GDM1 (cell line): ENCODE results near the gene LRRC23.
A peak's percentile ranks its signal among the peaks of the same experiment; 100 is the strongest.

Experiments used
- DNase-seq: peaks from one replicate; lab custom pipeline; 2025; lab: John Stamatoyannopoulos, UW

The LRRC23 gene

DNA sequence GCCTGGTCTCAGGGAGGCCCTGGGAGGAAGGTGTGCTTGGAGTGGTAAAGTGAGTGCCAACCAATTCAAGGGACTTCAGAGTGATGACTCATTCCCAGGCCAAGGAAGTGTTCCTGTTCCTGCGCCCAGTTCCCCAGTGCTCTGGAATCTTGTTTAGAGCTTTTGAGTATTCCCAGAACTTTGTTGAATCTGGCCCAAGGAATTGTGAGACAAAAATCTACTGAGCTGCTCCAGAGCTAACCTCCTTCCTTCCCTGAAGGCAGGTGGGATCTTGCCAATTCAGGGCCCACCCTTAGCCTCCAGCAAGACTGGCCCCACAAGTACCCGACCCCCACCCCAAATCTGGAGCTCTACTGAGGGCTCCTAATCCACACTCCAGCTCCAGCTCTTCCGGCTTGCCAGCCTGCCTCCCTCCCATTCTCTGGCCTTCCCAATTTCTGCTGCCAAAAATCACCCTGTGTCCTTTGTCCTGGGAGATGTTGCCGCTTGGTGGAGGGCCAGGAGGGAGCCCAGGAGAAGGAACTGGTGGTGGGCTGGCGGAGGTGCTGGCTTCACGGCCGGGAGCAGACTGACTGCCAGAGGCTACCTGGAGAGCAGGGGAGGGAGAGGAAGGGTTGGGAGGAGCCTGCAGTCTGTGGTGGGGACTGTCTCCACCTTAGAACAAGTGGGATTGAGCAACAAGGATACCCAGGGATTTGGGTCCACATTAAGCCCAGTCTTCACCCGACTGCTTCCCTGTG, 21.1 kb downstream of the LRRC23 start:
- DNase-seq = no peak

- peak; percentile 61 for DNase-seq
These were observed 22.9 kb downstream of the LRRC23 start, which contains the start of gene ATN1 for GRCh38 chr12:6927379-6928021. Gene ATN1, plus strand, starts transcription at chr12:6927959. Its CDS starts 6,043 bp downstream, at chr12:6934002.

DNA sequence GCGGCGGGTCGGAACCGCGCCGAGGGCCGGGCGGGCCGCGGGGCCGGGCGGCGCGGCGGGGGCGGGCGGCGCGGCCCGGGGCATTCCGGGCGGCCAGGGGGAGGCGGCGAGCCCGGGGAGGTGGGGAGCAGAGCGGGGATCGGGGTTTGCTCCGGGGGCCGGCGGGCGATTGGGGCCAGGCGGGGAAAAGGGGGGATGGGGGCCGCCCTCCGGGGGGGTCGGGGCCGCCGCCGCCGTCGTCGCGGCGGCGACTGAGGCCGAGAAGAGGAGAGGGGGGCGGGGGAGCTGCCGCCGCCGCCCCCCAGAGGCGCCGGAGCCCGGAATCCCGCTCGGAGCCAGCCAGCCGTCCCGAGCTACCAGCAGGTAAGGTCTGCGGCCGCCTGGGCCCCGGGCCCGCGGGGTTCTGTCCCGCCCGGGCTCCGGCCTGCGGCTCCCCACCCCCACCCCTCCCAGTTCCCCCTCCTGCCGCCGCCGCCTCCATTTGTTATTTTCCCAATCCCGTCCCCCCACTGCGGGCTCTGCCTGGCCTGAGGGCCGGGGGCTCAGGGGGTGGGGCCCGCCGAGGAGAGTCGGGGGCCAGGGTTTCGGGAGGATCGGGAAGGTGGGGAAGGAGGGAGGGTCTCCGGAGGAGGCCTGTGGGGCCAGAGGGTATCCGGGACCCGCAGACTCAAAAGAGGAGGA, 23.5 kb downstream of the LRRC23 start:
- DNase-seq = no peak

GRCh38 chr12:6928703-6929407, 24.2 kb downstream of the LRRC23 start:
- no peak for DNase-seq

- DNase-seq = no peak
These were observed 25.1 kb downstream of the LRRC23 start for GRCh38 chr12:6929466-6930452.

GRCh38 chr12:6932766-6933165, 28.1 kb downstream of the LRRC23 start:
- no peak for DNase-seq

DNA sequence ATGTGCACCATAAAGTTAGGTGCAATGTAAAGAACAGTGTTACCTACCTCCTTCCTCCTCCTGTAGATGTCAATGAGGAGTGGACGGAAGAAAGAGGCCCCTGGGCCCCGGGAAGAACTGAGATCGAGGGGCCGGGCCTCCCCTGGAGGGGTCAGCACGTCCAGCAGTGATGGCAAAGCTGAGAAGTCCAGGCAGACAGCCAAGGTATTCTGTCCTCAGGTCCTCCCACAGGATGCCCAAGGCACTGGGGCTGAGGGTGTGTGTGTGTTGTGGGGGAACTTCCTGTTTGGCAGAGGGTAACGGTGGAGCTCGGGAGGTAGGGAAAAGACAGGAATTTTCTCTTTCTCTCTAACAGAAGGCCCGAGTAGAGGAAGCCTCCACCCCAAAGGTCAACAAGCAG, 29.5 kb downstream of the LRRC23 start:
- DNase-seq = no peak

GRCh38 chr12:6935371-6936193, 31.0 kb downstream of the LRRC23 start:
- DNase-seq = no peak

DNA sequence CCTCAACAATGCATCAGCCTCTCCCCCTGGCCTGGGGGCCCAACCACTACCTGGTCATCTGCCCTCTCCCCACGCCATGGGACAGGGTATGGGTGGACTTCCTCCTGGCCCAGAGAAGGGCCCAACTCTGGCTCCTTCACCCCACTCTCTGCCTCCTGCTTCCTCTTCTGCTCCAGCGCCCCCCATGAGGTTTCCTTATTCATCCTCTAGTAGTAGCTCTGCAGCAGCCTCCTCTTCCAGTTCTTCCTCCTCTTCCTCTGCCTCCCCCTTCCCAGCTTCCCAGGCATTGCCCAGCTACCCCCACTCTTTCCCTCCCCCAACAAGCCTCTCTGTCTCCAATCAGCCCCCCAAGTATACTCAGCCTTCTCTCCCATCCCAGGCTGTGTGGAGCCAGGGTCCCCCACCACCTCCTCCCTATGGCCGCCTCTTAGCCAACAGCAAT, 31.6 kb downstream of the LRRC23 start:
- DNase-seq = no peak

GRCh38 chr12:6936636-6937480, 32.2 kb downstream of the LRRC23 start:
- DNase-seq = no peak

- peak; percentile 93 for DNase-seq
These were observed 33.1 kb downstream of the LRRC23 start for GRCh38 chr12:6937481-6938352.

- DNase-seq = no peak
These were observed 34.0 kb downstream of the LRRC23 start for GRCh38 chr12:6938353-6939190.

DNA sequence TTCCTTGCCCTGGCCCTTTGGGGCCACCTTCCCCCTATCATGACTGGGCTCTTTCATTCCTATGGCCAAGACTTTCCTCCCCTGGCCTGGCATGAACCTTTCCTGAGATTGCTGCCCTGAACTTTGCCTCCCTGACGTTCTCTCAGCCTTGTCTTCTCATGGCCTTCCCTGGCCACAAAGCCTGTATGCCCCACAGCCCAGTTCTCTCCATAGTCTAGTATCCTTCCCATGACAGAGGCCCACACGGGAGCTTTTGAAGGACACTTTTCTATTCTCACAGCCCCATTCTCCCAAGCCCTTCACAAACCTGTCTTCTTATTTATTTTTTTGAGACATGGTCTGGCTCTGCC, 34.5 kb downstream of the LRRC23 start:
- no peak for DNase-seq

GRCh38 chr12:6941267-6941666, 36.6 kb downstream of the LRRC23 start:
- DNase-seq = no peak

DNA sequence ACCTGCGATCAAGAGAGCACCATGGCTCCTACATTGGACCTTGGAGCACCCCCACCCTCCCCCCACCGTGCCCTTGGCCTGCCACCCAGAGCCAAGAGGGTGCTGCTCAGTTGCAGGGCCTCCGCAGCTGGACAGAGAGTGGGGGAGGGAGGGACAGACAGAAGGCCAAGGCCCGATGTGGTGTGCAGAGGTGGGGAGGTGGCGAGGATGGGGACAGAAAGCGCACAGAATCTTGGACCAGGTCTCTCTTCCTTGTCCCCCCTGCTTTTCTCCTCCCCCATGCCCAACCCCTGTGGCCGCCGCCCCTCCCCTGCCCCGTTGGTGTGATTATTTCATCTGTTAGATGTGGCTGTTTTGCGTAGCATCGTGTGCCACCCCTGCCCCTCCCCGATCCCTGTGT, 37.2 kb downstream of the LRRC23 start:
- DNase-seq = no peak

DNA sequence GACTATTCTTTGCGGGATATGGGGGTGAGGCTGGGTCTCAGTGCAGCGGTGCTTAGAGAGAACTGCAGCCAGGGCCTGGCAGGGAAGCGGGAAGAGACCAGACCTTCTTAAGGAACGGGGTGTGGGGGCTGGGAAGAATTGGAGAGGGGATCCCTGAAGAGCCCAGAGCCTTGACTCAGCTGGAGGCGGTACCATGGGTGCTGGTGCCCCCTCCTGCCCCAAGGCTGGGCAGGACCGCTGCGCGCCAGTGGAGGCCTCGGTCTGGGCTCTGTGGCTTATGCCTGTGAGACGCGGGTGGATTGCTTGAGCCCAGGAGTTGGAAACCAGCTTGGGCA, 37.7 kb downstream of the LRRC23 start:
- DNase-seq = no peak

DNA sequence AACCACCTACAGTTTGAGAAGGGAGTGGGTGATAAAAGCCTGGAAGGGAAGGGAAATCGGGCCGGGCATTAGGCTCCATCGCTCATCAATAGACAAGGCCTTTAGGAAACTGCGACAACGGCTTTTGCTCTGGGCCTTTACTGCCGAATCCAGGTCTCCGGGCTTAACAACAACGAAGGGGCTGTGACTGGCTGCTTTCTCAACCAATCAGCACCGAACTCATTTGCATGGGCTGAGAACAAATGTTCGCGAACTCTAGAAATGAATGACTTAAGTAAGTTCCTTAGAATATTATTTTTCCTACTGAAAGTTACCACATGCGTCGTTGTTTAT, 38.7 kb downstream of the LRRC23 start:
- DNase-seq = peak; percentile 74
